ENCODE measurements around the gene SPSB2.

The SPSB2 gene

GRCh38 chr12:6840761-6841515, 32.2 kb downstream of the SPSB2 start, which contains the start of gene GNB3:
TSS of gene GNB3 (plus strand) at chr12:6840925. CDS start at chr12:6841288, 363 bp downstream.
- H3K27me3 ChIP-seq (ENCODE audit: insufficient read depth, low read depth): no peaks in the 10 kb centered on the region
- no peaks in the 10 kb centered on the region for H3K36me3 ChIP-seq (ENCODE audit: insufficient read depth)
- H4K20me1 ChIP-seq (ENCODE audit: insufficient read depth): no peaks in the 10 kb centered on the region
- H3K79me2 ChIP-seq (ENCODE audit: insufficient read depth, low read depth): no peaks in the 10 kb centered on the region
- no peak within 1 kb of the TSS for H3K4me2 ChIP-seq
- no peak within 1 kb of the TSS for H3K27ac ChIP-seq
- peaks cover 10% of the 10 kb centered on the region for H3K4me1 ChIP-seq (ENCODE audit: low read depth, poor library complexity, severe bottlenecking)
- H3K9ac ChIP-seq: no peak within 1 kb of the TSS
- H2AFZ ChIP-seq (ENCODE audit: low read depth): peak within 1 kb of the TSS; percentile 34; the same call in 1 of the 2 replicates
- no peak within 1 kb of the TSS for H3K4me3 ChIP-seq (IDR thresholded peaks at IDR 0.05; ENCODE audit: insufficient read depth, low read depth, low read length)
- no peak for TF ChIP-seq CTCF (conservative IDR thresholded peaks at IDR 0.05; ENCODE audit: low read depth, low read length)

- H3K4me3 ChIP-seq (IDR thresholded peaks at IDR 0.05; ENCODE audit: insufficient read depth, low read depth, low read length): no peak overlapping the region
- no peaks in the 10 kb centered on the region for H3K36me3 ChIP-seq (ENCODE audit: insufficient read depth)
- H3K27ac ChIP-seq: no peak overlapping the region
Measured at GRCh38 chr12:6840330-6840729, 32.8 kb downstream of the SPSB2 start.

GRCh38 chr12:6839482-6840201, 33.5 kb downstream of the SPSB2 start:
- no peaks in the 10 kb centered on the region for H3K36me3 ChIP-seq (ENCODE audit: insufficient read depth)
- no peak overlapping the region for H3K9ac ChIP-seq
- H3K79me2 ChIP-seq (ENCODE audit: insufficient read depth, low read depth): no peaks in the 10 kb centered on the region
- peaks cover 10% of the 10 kb centered on the region for H3K4me1 ChIP-seq (ENCODE audit: low read depth, poor library complexity, severe bottlenecking)
- peak overlapping the region; percentile 34; the same call in 1 of the 2 replicates for H2AFZ ChIP-seq (ENCODE audit: low read depth)
- no peak overlapping the region for H3K4me3 ChIP-seq (IDR thresholded peaks at IDR 0.05; ENCODE audit: insufficient read depth, low read depth, low read length)
- no peak overlapping the region for H3K4me2 ChIP-seq
- no peak for TF ChIP-seq CTCF (conservative IDR thresholded peaks at IDR 0.05; ENCODE audit: low read depth, low read length)
- no peaks in the 10 kb centered on the region for H4K20me1 ChIP-seq (ENCODE audit: insufficient read depth)
- H3K27me3 ChIP-seq (ENCODE audit: insufficient read depth, low read depth): peaks cover 5% of the 10 kb centered on the region; the same call in 1 of the 2 replicates
- no peak overlapping the region for H3K27ac ChIP-seq

More at GRCh38 chr12:6840330-6840729, 32.8 kb downstream of the SPSB2 start:
- H3K79me2 ChIP-seq (ENCODE audit: insufficient read depth, low read depth): no peaks in the 10 kb centered on the region
- no peak overlapping the region for H3K4me2 ChIP-seq
- peaks cover 10% of the 10 kb centered on the region for H3K4me1 ChIP-seq (ENCODE audit: low read depth, poor library complexity, severe bottlenecking)
- TF ChIP-seq CTCF (conservative IDR thresholded peaks at IDR 0.05; ENCODE audit: low read depth, low read length): no peak
- H3K27me3 ChIP-seq (ENCODE audit: insufficient read depth, low read depth): no peaks in the 10 kb centered on the region
- no peaks in the 10 kb centered on the region for H4K20me1 ChIP-seq (ENCODE audit: insufficient read depth)
- H3K9ac ChIP-seq: no peak overlapping the region
- H2AFZ ChIP-seq (ENCODE audit: low read depth): peak overlapping the region; percentile 34; the same call in 1 of the 2 replicates

GRCh38 chr12:6838854-6839253, 34.2 kb downstream of the SPSB2 start:
- H3K79me2 ChIP-seq (ENCODE audit: insufficient read depth, low read depth): no peaks in the 10 kb centered on the region
- peaks cover 11% of the 10 kb centered on the region; the same call in 1 of the 2 replicates for H3K27me3 ChIP-seq (ENCODE audit: insufficient read depth, low read depth)
- H3K4me3 ChIP-seq (IDR thresholded peaks at IDR 0.05; ENCODE audit: insufficient read depth, low read depth, low read length): no peak overlapping the region
- no peak for TF ChIP-seq CTCF (conservative IDR thresholded peaks at IDR 0.05; ENCODE audit: low read depth, low read length)
- H4K20me1 ChIP-seq (ENCODE audit: insufficient read depth): no peaks in the 10 kb centered on the region
- H3K27ac ChIP-seq: no peak overlapping the region
- no peak overlapping the region for H3K4me2 ChIP-seq
- H3K4me1 ChIP-seq (ENCODE audit: low read depth, poor library complexity, severe bottlenecking): peaks cover 10% of the 10 kb centered on the region
- no peaks in the 10 kb centered on the region for H3K36me3 ChIP-seq (ENCODE audit: insufficient read depth)
- no peak overlapping the region for H2AFZ ChIP-seq (ENCODE audit: low read depth)
- H3K9ac ChIP-seq: no peak overlapping the region

Data from KMS-11 (cell line).